Fibroblast of villous mesenchyme (primary cell): ENCODE data around the gene FHOD1. TPM values are rescaled to one million over a fixed set of nuclear protein-coding genes. Genes with fewer than 3 reads are reported as not detected.

Experiments
- DNase-seq: peaks from one replicate; pipeline ENCODE4 v3.0.0-alpha.2; 2010; ENCODE audit warnings: low read depth
- H3K4me3 ChIP-seq: 2 replicates; pipeline ENCODE4 v1.5.1; 2011; ENCODE audit warnings: low read depth, mild to moderate bottlenecking, low read length
- CTCF ChIP-seq: IDR thresholded peaks from 2 replicates; pipeline ENCODE4 v1.5.1; 2012; ENCODE audit warnings: low read depth, mild to moderate bottlenecking, low read length; ENCODE audit not compliant: insufficient read depth
- total RNA-seq: library from RNA; depleted of rRNA; stranded (reverse); fragments of >200 nt; gene quantifications from 2 replicates; pipeline ENCODE4 v1.2.3, GENCODE V29; 2012

The FHOD1 gene
- total RNA-seq, 1 donor: 22.9 TPM

GRCh38 chr16:67227567-67227921, 19.7 kb downstream of the FHOD1 start:
- no peak for TF ChIP-seq CTCF
- peak overlapping the region; percentile 100 for H3K4me3 ChIP-seq
- no peak for DNase-seq

GRCh38 chr16:67226804-67227566, 20.3 kb downstream of the FHOD1 start, which contains the start of gene TMEM208:
TMEM208 (plus strand) TSS chr16:67227130; CDS start chr16:67227219, 89 bp downstream.
- TF ChIP-seq CTCF: peak; percentile 1
- peak; percentile 99 for DNase-seq
- H3K4me3 ChIP-seq: peak within 1 kb of the TSS; percentile 100

- no peak for TF ChIP-seq CTCF
- peak overlapping the region; percentile 100 for H3K4me3 ChIP-seq
- no peak for DNase-seq
These were observed 20.9 kb downstream of the FHOD1 start for GRCh38 chr16:67226295-67226803.

- no peak for DNase-seq
- H3K4me3 ChIP-seq: no peak overlapping the region
- no peak for TF ChIP-seq CTCF
These were observed 23.3 kb downstream of the FHOD1 start for GRCh38 chr16:67223992-67224391.

GRCh38 chr16:67216612-67217490, 30.4 kb downstream of the FHOD1 start:
- no peak overlapping the region for H3K4me3 ChIP-seq
- no peak for DNase-seq
- TF ChIP-seq CTCF: no peak

GRCh38 chr16:67215706-67216105, 31.6 kb downstream of the FHOD1 start:
- DNase-seq: no peak
- H3K4me3 ChIP-seq: no peak overlapping the region
- TF ChIP-seq CTCF: no peak
